Ishikawa (cell line): Measurements from ENCODE around the gene LCLAT1.

Experiments used
- CEBPB ChIP-seq: IDR thresholded peaks from 2 replicates; pipeline ENCODE4 v1.6.1; 2012
- CREB1 ChIP-seq: IDR thresholded peaks from 2 replicates; pipeline ENCODE4 v1.6.1; 2012; ENCODE audit warnings: low read depth
- EGR1 ChIP-seq: IDR thresholded peaks from 2 replicates; pipeline ENCODE4 v1.6.1; 2012
- EP300 ChIP-seq: IDR thresholded peaks from 2 replicates; pipeline ENCODE4 v1.6.1; 2012; ENCODE audit warnings: borderline replicate concordance
- FOXM1 ChIP-seq: IDR thresholded peaks from 2 replicates; pipeline ENCODE4 v1.6.1; 2012; ENCODE audit warnings: low read depth, borderline replicate concordance
- MAX ChIP-seq: IDR thresholded peaks from 2 replicates; pipeline ENCODE4 v1.6.1; 2012
- NFIC ChIP-seq: IDR thresholded peaks from 2 replicates; pipeline ENCODE4 v1.6.1; 2012
- RAD21 ChIP-seq: IDR thresholded peaks from 2 replicates; pipeline ENCODE4 v1.6.1; 2012; ENCODE audit warnings: low read depth
- REST ChIP-seq: IDR thresholded peaks from 2 replicates; pipeline ENCODE4 v1.6.1; 2012; ENCODE audit warnings: low read depth, mild to moderate bottlenecking
- TAF1 ChIP-seq: IDR thresholded peaks from 2 replicates; pipeline ENCODE4 v1.6.1; 2012; ENCODE audit warnings: low read depth, mild to moderate bottlenecking
- TEAD4 ChIP-seq: IDR thresholded peaks from 2 replicates; pipeline ENCODE4 v1.6.1; 2012
- USF1 ChIP-seq: IDR thresholded peaks from 2 replicates; pipeline ENCODE4 v1.6.1; 2012
- YY1 ChIP-seq: IDR thresholded peaks from 2 replicates; pipeline ENCODE4 v1.6.1; 2012; ENCODE audit warnings: low read depth
- ZBTB7A ChIP-seq: IDR thresholded peaks from 2 replicates; pipeline ENCODE4 v1.6.1; 2012; ENCODE audit warnings: low read depth

- TF ChIP-seq TAF1 (no peak), YY1 (no peak), CEBPB (no peak), REST (no peak), EP300 (no peak), MAX (no peak), USF1 (no peak), ZBTB7A (no peak), CREB1 (no peak), EGR1 (no peak), FOXM1 (no peak), RAD21 (no peak), TEAD4 (no peak), NFIC (no peak)
These were observed 237.5 kb downstream of the LCLAT1 start for GRCh38 chr2:30684516-30684915.
